GM12865 (cell line): ENCODE measurements around the gene SP8.
"Not testable (repeated sequence)": the region's sequence is repeated elsewhere in the genome, so short reads cannot be mapped to it uniquely, and the experiment has no call there.

Source experiments
- DNase-seq: peaks from one replicate; pipeline ENCODE4 v3.0.0; 2010; ENCODE audit warnings: low read depth
- H3K4me3 ChIP-seq: 2 replicates; pipeline ENCODE4 v1.5.1; 2011; ENCODE audit warnings: mild to moderate bottlenecking, low read depth, low read length, control low read depth
- TF ChIP-seq, protein P1 (sequence below): IDR thresholded peaks from 2 replicates; pipeline ENCODE4 v1.5.1; 2011; ENCODE audit warnings: low read length, control low read depth, low read depth, inconsistent platforms; ENCODE audit not compliant: insufficient read depth; ENCODE audit errors: missing control alignments

Gene SP8

DNA sequence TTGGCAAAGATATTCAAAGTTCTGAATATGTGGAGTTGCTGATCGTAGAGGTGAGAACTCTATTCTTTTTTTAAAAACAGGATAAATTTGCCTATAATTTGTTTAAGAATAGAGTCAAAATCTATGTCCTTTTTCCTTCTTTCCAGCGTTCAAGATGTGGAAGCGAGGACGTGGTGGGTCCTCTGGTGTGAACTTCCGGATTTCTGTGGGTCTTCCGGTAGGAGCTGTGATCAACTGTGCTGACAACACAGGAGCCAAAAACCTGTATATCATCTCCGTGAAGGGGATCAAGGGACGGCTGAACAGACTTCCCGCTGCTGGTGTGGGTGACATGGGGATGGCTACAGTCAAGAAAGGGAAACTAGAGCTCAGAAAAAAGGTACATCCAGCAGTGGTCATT is 40.5 kb upstream of the SP8 start:
- TF ChIP-seq, protein P1, sequence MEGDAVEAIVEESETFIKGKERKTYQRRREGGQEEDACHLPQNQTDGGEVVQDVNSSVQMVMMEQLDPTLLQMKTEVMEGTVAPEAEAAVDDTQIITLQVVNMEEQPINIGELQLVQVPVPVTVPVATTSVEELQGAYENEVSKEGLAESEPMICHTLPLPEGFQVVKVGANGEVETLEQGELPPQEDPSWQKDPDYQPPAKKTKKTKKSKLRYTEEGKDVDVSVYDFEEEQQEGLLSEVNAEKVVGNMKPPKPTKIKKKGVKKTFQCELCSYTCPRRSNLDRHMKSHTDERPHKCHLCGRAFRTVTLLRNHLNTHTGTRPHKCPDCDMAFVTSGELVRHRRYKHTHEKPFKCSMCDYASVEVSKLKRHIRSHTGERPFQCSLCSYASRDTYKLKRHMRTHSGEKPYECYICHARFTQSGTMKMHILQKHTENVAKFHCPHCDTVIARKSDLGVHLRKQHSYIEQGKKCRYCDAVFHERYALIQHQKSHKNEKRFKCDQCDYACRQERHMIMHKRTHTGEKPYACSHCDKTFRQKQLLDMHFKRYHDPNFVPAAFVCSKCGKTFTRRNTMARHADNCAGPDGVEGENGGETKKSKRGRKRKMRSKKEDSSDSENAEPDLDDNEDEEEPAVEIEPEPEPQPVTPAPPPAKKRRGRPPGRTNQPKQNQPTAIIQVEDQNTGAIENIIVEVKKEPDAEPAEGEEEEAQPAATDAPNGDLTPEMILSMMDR: no peak
- no peak for DNase-seq
- no peak overlapping the region for H3K4me3 ChIP-seq

DNA sequence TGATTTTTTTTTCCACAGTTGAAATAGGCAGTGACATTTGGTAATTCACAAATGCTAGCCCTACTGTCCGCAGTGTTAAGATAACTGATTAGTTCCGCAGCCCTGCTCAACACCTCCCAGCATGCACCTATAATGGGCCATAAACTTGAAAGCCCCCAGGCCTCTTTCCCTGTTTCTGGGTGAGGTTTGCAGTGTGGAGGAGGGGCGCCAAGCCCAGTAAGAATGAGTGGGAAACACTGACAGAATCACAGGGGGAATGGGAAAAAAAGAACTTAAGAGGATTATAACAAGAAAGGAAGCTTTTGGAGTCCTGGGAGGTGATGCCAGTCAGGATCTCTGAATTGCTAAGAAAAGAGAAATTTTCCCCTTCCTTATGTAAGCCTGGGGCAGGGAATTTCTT is 39.6 kb upstream of the SP8 start:
- TF ChIP-seq, protein P1: no peak
- no peak overlapping the region for H3K4me3 ChIP-seq
- DNase-seq: no peak

DNA sequence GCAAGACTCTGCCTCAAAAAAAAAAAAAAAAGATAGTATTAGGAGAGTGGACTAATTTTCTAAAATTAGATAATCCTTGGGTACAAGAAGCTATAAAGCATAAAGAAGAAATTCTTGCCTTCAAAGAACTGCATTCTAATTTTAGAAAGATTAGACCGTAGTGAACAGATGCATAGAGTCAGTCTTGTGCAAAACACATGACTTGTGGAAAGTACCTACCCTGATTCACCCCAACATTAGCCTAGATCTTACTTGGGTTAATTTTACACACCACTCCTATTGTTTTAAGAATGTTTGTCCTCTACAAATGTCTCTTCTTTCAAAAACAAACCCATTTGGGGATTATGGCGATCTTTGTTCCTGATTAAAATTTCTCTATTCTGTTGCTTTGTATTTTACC is 38.9 kb upstream of the SP8 start:
- TF ChIP-seq, protein P1: no peak
- DNase-seq: no peak
- no peak overlapping the region for H3K4me3 ChIP-seq

DNA sequence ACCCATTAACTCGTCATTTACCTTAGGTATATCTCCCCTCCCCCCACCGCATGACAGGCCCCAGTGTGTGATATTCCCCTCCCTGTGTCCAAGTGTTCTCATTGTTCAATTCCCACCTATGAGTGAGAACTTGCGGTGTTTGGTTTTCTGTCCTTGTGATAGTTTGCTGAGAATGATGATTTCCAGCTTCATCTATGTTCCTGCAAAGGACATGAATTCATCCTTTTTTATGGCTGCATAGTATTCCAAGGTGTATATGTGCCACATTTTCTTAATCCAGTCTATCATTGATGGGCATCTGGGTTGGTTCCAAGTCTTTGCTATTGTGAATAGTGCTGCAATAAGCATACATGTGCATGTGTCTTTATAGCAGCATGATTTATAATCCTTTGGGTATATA is 34.7 kb upstream of the SP8 start:
- DNase-seq, H3K4me3 ChIP-seq: not testable (repeated sequence)

DNA sequence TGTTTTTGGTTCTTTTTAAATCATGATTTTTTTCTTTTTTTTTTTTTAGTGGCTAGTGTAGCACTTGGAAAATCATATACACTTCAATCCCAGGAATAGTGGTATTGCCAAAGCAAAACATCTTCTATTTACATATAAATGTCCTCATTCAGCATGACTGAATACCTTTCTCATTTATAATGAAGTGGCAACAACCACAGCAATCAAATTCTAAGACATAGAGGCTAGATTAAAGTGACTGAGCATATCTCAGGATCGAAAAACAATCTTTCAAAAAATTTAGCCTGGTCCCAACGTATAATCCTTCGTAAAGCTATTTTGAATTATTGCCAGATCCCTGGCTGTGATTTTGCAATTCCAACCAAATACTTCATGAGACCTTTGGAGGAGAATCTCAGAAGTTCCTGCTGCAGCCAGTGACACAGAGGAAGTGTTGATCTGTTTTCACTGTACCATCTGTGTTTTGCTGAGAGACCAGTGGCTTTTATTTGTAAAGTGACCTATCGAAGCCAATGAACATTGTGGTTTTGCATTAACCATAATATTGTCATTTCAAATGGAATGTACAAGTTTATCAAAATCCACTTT is 29.8 kb upstream of the SP8 start:
- DNase-seq: no peak
- TF ChIP-seq, protein P1: no peak
- H3K4me3 ChIP-seq: no peak overlapping the region

DNA sequence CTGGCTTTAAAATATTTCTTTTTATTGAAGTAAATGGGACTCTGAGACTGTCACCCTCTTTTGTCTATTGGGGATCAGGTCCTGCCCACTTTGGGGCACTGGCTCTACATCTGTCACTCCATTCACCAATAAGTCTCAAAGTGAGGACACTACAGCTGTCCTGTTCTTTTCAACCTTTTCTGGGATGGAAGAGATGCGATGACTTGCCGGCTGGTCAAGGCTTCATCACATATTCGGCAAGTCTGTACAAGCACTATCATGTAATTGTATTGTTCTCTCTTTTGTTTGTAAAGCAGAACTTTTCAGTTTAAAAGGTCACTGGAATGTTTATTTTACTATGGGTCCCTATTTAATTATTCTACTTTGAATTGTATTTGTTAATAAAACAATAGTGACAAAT is 17.7 kb upstream of the SP8 start:
- TF ChIP-seq, protein P1: no peak
- no peak for DNase-seq
- no peak overlapping the region for H3K4me3 ChIP-seq

DNA sequence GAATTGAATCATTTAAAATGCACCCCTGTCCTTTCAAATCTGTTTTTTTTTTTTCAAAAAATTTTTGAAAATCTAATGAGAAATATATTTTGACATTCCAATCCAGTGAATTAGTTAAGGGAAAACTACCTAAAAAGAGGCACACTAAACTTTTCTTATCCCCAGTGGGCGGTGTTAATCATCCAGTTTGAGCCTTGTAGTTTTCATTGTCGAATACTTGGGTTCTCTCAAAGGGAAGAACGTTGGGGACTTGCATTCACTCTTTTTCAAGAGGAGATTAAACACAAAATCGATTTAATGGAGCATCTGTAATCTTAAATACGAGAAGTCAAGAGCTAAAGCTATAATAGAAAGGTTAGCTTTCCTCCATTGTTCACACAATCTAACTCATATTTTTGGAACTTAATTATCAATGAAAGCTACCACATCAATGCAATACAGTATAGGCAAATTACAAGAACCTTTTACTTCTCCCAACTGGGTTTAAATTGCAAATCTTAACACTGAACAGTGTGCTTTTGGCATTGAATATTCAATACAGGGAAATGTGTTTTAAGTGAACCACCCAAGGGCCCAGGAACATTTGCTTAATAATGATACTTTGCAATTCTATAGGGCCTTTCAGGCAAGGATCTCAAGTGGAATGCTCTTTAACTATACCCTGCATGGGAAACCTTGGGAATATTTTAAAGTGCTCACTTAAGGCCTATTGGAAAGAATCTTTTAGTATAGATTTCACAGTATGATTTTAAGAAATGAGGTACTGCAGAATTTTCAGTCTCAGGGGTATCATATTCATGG is 13.1 kb upstream of the SP8 start:
- H3K4me3 ChIP-seq: no peak overlapping the region

More for the DNA sequence above, 13.1 kb upstream of the SP8 start:
- no peak for DNase-seq
- TF ChIP-seq, protein P1: no peak
